H9 (cell line): ENCODE measurements around the gene VPS18. TPM values are rescaled to one million over a fixed set of nuclear protein-coding genes. Genes with fewer than 3 reads are reported as not detected.

Experiments
- DNase-seq: peaks from one replicate; pipeline ENCODE4 v3.0.0-alpha.2; 2017
- H2AFZ ChIP-seq: one replicate; pipeline ENCODE4 v1.6.1; 2013; ENCODE audit warnings: mild to moderate bottlenecking, low read length, control low read depth, moderate library complexity
- H2AK5ac ChIP-seq: 2 replicates; pipeline ENCODE4 v1.6.1; 2013; ENCODE audit warnings: low read length, control low read depth, mixed read lengths; ENCODE audit not compliant: insufficient read length
- H2BK120ac ChIP-seq: one replicate; pipeline ENCODE4 v1.6.1; 2013; ENCODE audit warnings: low read depth, mild to moderate bottlenecking, low read length, control low read depth, inconsistent platforms; ENCODE audit not compliant: poor library complexity, severe bottlenecking
- H2BK12ac ChIP-seq: 2 replicates; pipeline ENCODE4 v1.6.1; 2013; ENCODE audit warnings: low read length, control low read depth, mixed read lengths, low read depth; ENCODE audit not compliant: insufficient read length
- H2BK15ac ChIP-seq: 2 replicates; pipeline ENCODE4 v1.6.1; 2013; ENCODE audit warnings: low read depth, low read length, control low read depth
- H2BK20ac ChIP-seq: one replicate; pipeline ENCODE4 v1.6.1; 2013; ENCODE audit warnings: low read depth, mild to moderate bottlenecking, low read length, control low read depth, inconsistent platforms; ENCODE audit not compliant: poor library complexity, severe bottlenecking
- H2BK5ac ChIP-seq: 2 replicates; pipeline ENCODE4 v1.6.1; 2013; ENCODE audit warnings: low read length, control low read depth, mixed read lengths; ENCODE audit not compliant: insufficient read length
- H3K14ac ChIP-seq: 2 replicates; pipeline ENCODE4 v1.6.1; 2013; ENCODE audit warnings: low read length, control low read depth; ENCODE audit not compliant: insufficient read depth
- H3K18ac ChIP-seq: 2 replicates; pipeline ENCODE4 v1.6.1; 2013; ENCODE audit warnings: low read depth, mild to moderate bottlenecking, mixed read lengths, low read length, control low read depth; ENCODE audit not compliant: insufficient read length
- H3K23ac ChIP-seq: 2 replicates; pipeline ENCODE4 v1.6.1; 2013; ENCODE audit warnings: low read length, control low read depth, mixed read lengths, low read depth; ENCODE audit not compliant: insufficient read length
- H3K23me2 ChIP-seq: 2 replicates; pipeline ENCODE4 v1.6.1; 2013; ENCODE audit warnings: low read depth, mild to moderate bottlenecking, mixed read lengths, low read length, control low read depth; ENCODE audit not compliant: insufficient read length, poor library complexity, severe bottlenecking
- H3K27ac ChIP-seq: 2 replicates; pipeline ENCODE4 v1.5.1; 2013; ENCODE audit warnings: low read length, control low read depth, mixed read lengths, low read depth; ENCODE audit not compliant: insufficient read length
- H3K27me3 ChIP-seq: 2 replicates; pipeline ENCODE4 v1.6.1; 2013; ENCODE audit warnings: low read length, control low read depth, inconsistent platforms; ENCODE audit not compliant: insufficient read depth
- H3K4ac ChIP-seq: 2 replicates; pipeline ENCODE4 v1.6.1; 2013; ENCODE audit warnings: low read depth, mild to moderate bottlenecking, control low read depth, inconsistent platforms, low read length, moderate library complexity
- H3K4me1 ChIP-seq: 2 replicates; pipeline ENCODE4 v1.6.1; 2013; ENCODE audit warnings: low read length, control low read depth, inconsistent platforms; ENCODE audit not compliant: insufficient read depth
- H3K4me2 ChIP-seq: 2 replicates; pipeline ENCODE4 v1.6.1; 2013; ENCODE audit warnings: low read length, control low read depth, mixed read lengths; ENCODE audit not compliant: insufficient read length, insufficient read depth
- H3K56ac ChIP-seq: 2 replicates; pipeline ENCODE4 v1.6.1; 2013; ENCODE audit warnings: low read depth, mild to moderate bottlenecking, mixed read lengths, low read length, control low read depth; ENCODE audit not compliant: insufficient read length
- H3K79me1 ChIP-seq: 2 replicates; pipeline ENCODE4 v1.6.1; 2013; ENCODE audit warnings: low read depth, mild to moderate bottlenecking, moderate library complexity, low read length, control low read depth, inconsistent platforms; ENCODE audit not compliant: insufficient read depth, poor library complexity, severe bottlenecking
- H3K79me2 ChIP-seq: 2 replicates; pipeline ENCODE4 v1.6.1; 2013; ENCODE audit warnings: low read length, control low read depth, inconsistent platforms; ENCODE audit not compliant: insufficient read depth
- H3K9ac ChIP-seq: 2 replicates; pipeline ENCODE4 v1.6.1; 2013; ENCODE audit warnings: low read length, control low read depth, mixed read lengths; ENCODE audit not compliant: insufficient read length; ENCODE audit errors: extremely low read depth
- H3K9me3 ChIP-seq: one replicate; pipeline ENCODE4 v1.6.1; 2013; ENCODE audit warnings: low read depth, low read length, inconsistent platforms; ENCODE audit not compliant: control insufficient read depth
- H3T11ph ChIP-seq: one replicate; pipeline ENCODE4 v1.6.1; 2013; ENCODE audit warnings: mild to moderate bottlenecking, low read length, control low read depth, inconsistent platforms
- H4K20me1 ChIP-seq: one replicate; pipeline ENCODE4 v1.6.1; 2013; ENCODE audit not compliant: control insufficient read depth, insufficient read length, insufficient read depth
- H4K5ac ChIP-seq: 2 replicates; pipeline ENCODE4 v1.6.1; 2013; ENCODE audit warnings: low read depth, mild to moderate bottlenecking, mixed read lengths, low read length, control low read depth; ENCODE audit not compliant: insufficient read length
- H4K8ac ChIP-seq: replicated peaks from 2 replicates; pipeline ENCODE4 v1.6.1; 2013; ENCODE audit warnings: low read length, control low read depth, mixed read lengths, low read depth; ENCODE audit not compliant: insufficient read length
- H4K91ac ChIP-seq: 2 replicates; pipeline ENCODE4 v1.6.1; 2013; ENCODE audit warnings: low read depth, mild to moderate bottlenecking, moderate library complexity, mixed read lengths, low read length, control low read depth; ENCODE audit not compliant: insufficient read length
- H3K27ac Mint-ChIP-seq, 3 experiments: 2 replicates in 2 of 3; 3 replicates in 1 of 3; pipeline ENCODE4 v1.8.0; 2020 to 2021; ENCODE audit warnings: mixed read lengths in 3 of 3, mild to moderate bottlenecking in 1 of 3, moderate library complexity in 1 of 3
- H3K27me3 Mint-ChIP-seq: 2 replicates; pipeline ENCODE4 v1.8.0; 2021; ENCODE audit warnings: low read depth, mild to moderate bottlenecking, moderate library complexity, mixed read lengths
- H3K36me3 Mint-ChIP-seq, 3 experiments: 2 replicates in 2 of 3; 3 replicates in 1 of 3; pipeline ENCODE4 v1.8.0; 2020 to 2021; ENCODE audit warnings: low read depth in 3 of 3, mixed read lengths in 3 of 3; ENCODE audit not compliant: insufficient read depth in 1 of 3
- H3K4me1 Mint-ChIP-seq, 2 experiments: 2 replicates each; pipeline ENCODE4 v1.8.0; 2020; ENCODE audit warnings: mixed read lengths in 2 of 2
- H3K4me3 Mint-ChIP-seq, 2 experiments: 2 replicates in 1 of 2; 3 replicates in 1 of 2; pipeline ENCODE4 v1.8.0; 2020 to 2021; ENCODE audit warnings: mild to moderate bottlenecking in 2 of 2, mixed read lengths in 2 of 2, moderate library complexity in 1 of 2
- H3K9me3 Mint-ChIP-seq, 2 experiments: 2 replicates in 1 of 2; 3 replicates in 1 of 2; pipeline ENCODE4 v1.8.0; 2020; ENCODE audit warnings: mild to moderate bottlenecking in 2 of 2, mixed read lengths in 2 of 2, moderate library complexity in 1 of 2
- total RNA-seq: library from RNA; stranded (reverse); gene quantifications from 2 replicates; pipeline ENCODE4 v1.2.1, GENCODE V29; 2021
- TF ChIP-seq, protein P1 (sequence below): fragments of 200-600 bp; sonication (generic); conservative IDR thresholded peaks from 3 replicates; pipeline ENCODE4 v1.8.0; 2021; ENCODE audit warnings: antibody characterized with exemption, mild to moderate bottlenecking

Gene VPS18
- total RNA-seq, 1 experiment from 2014 or later, result 45.0 TPM

DNA sequence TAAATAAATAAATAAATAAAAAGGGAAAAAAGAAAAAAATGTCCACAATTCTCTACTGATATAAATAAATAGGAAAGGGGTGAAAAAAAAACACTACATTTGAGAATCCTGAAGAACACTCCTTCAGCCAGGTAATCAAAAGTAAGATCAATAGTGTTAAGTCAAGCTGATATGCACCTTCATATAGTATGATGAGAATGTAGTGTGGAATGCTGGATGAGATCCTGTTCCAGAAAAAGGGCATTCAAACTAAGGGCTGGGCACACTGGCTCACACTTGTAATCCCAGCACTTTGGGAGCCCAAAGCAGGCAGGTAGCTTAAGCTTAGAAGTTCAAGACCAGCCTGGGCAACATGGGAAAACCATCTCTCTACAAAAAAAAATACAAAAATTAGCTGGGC lies 5.1 kb upstream of the VPS18 start:
- no peak overlapping the region for H4K5ac ChIP-seq
- no peak overlapping the region for H3T11ph ChIP-seq
- no peak overlapping the region for H2AFZ ChIP-seq
- H2AK5ac ChIP-seq, result no peak overlapping the region
- DNase-seq, result no peak
- Mint-ChIP-seq H3K9me3 (no peaks in the 10 kb centered on the region; a peak in 1 of 5 replicates), H3K27ac (no peak overlapping the region), H3K27me3 (peaks cover 23% of the 10 kb centered on the region), H3K4me3 (no peak overlapping the region), H3K36me3 (no peaks in the 10 kb centered on the region), H3K4me1 (peaks cover 6 to 7% of the 10 kb centered on the region in 2 experiments)
- H3K9me3 ChIP-seq, result no peaks in the 10 kb centered on the region
- no peak overlapping the region for H3K4ac ChIP-seq
- H3K23ac ChIP-seq, result no peak overlapping the region
- H3K14ac ChIP-seq, result no peak overlapping the region
- no peaks in the 10 kb centered on the region for H3K27me3 ChIP-seq
- H3K23me2 ChIP-seq, result peaks cover 4% of the 10 kb centered on the region
- H2BK15ac ChIP-seq, result no peak overlapping the region
- H4K20me1 ChIP-seq, result no peaks in the 10 kb centered on the region
- H3K18ac ChIP-seq, result no peak overlapping the region
- H2BK120ac ChIP-seq, result no peak overlapping the region
- H3K56ac ChIP-seq, result no peak overlapping the region
- no peak overlapping the region for H2BK5ac ChIP-seq
- H4K91ac ChIP-seq, result no peak overlapping the region
- no peak overlapping the region for H3K9ac ChIP-seq
- H3K79me1 ChIP-seq, result no peaks in the 10 kb centered on the region
- no peaks in the 10 kb centered on the region for H3K4me1 ChIP-seq
- no peaks in the 10 kb centered on the region for H3K79me2 ChIP-seq
- H3K27ac ChIP-seq, result no peak overlapping the region
- H4K8ac ChIP-seq, result no peak overlapping the region
- TF ChIP-seq, protein P1, sequence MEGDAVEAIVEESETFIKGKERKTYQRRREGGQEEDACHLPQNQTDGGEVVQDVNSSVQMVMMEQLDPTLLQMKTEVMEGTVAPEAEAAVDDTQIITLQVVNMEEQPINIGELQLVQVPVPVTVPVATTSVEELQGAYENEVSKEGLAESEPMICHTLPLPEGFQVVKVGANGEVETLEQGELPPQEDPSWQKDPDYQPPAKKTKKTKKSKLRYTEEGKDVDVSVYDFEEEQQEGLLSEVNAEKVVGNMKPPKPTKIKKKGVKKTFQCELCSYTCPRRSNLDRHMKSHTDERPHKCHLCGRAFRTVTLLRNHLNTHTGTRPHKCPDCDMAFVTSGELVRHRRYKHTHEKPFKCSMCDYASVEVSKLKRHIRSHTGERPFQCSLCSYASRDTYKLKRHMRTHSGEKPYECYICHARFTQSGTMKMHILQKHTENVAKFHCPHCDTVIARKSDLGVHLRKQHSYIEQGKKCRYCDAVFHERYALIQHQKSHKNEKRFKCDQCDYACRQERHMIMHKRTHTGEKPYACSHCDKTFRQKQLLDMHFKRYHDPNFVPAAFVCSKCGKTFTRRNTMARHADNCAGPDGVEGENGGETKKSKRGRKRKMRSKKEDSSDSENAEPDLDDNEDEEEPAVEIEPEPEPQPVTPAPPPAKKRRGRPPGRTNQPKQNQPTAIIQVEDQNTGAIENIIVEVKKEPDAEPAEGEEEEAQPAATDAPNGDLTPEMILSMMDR, result no peak
- no peak overlapping the region for H2BK12ac ChIP-seq
- H2BK20ac ChIP-seq, result no peak overlapping the region
- H3K4me2 ChIP-seq, result no peak overlapping the region
